C1 segment of cervical spinal cord (tissue), 14 donors: Measurements from ENCODE around the gene GCNT2.
"Not testable (repeated sequence)": the region's sequence is repeated elsewhere in the genome, so short reads cannot be mapped to it uniquely, and the experiment has no call there.

Source experiments
- DNase-seq, 14 donors: peaks; one replicate each; lab custom pipeline; 2025; lab: John Stamatoyannopoulos, UW

Gene GCNT2

DNA sequence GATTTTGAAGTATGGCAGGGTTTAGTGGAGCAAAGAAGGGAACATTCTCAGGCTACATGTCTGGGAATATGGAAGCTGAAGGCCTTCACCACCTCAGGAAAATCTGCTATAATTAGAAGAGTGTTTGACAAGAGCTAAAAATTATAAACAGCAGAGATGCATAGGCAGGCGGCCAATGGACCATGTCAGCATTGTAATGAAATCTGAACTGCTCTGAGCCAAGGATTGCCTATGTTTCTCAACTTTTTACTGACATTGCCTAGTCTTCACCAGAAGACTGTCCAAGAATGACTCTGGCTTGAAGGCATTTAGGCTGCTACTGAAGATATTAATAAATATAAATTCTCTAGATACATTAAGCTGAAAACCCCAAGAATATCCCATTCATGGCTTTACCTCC, 89.1 kb downstream of the GCNT2 start:
- no peak for DNase-seq

DNA sequence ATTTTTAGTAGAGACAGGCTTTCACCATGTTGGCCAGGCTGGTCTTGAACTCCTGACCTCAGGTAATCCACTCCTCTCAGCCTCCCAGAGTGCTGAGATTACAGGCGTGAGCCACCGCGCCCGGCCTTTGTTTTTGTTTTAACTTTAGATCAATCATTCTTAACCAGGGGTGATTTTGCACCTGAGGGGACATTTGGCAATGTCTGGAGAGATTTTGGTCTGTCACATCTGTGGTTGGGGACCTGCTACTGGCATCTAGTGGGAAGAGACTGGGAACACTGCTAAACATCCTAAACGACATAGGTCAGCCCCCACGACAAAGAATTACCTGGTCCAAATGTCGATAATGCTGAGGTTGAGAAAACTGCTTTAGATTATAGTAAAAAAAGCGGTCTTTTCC, 91.0 kb downstream of the GCNT2 start:
- DNase-seq, result no peak

DNA sequence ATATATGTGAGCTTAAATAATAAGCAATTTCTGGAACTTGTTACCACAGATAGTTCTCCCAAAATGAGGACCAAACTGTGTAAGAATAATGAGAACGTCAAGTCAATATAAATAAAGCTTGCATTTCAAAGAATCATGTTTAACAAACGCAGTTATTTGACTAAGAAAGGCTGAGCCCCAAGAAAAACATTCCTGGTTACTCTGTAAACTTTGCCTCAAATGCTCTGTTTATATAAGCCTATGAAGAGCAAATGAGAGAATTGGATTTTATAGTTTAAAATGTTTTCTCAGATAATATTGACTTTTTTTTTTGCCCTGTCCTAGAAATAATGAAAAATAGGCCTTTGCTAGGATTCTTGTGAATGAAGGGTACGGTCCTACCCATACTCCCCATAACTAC, 91.9 kb downstream of the GCNT2 start:
- DNase-seq, result no peak

DNA sequence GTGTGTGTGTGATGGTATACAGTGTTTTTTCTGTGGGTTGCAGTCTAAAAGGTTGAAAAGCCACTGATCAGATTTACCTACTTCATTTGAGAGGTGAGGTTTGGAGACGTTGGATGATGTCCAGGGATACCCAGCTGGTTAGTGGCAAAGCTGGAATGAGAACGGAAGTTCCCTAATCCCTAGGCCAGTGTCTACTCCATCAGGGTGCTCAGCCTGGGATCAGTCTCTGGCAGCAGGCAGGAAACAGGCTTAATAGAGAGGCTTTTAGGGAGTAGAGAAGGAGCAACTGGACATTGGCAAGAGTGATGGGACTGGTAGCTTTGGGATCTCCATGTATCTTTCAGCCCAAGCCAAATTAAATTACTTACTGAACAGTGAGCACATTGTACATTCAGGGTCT, 92.6 kb downstream of the GCNT2 start:
- DNase-seq, result no peak

DNA sequence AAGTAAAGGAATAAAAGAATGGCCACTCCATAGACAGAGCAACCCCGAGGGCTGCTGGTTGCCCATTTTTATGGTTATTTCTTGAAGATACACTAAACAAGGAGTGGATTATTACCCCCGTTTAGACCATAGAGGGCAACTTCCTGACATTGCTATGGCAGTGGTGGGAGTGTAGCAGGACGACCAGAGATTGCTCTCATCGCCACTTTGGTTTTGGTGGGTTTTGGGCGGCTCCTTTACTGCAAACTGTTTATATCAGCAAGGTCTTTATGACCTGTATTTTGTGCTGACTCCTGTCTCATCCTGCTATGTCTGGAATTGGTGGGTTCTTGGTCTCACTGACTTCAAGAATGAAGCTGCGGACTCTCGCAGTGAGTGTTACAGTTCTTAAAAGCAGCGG, 94.5 kb downstream of the GCNT2 start:
- DNase-seq, result no peak

DNA sequence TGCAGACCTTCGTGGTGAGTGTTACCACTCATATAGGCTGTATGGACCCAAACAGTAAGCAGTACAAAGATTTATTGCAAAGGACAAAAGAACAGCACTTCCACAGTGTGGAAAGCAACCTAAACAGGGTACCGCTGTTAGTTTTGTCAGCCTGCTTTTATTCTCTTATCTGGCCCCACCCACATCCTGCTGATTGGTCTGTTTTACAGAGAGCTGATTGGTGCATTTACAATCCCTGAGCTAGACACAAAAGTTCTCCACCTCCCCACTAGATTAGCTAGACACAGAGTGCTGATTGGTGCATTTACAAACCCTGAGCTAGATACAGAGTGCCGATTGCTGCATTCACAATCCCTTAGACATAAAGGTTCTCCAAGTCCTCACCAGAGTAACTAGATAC, 95.1 kb downstream of the GCNT2 start:
- DNase-seq, result not testable (repeated sequence)

DNA sequence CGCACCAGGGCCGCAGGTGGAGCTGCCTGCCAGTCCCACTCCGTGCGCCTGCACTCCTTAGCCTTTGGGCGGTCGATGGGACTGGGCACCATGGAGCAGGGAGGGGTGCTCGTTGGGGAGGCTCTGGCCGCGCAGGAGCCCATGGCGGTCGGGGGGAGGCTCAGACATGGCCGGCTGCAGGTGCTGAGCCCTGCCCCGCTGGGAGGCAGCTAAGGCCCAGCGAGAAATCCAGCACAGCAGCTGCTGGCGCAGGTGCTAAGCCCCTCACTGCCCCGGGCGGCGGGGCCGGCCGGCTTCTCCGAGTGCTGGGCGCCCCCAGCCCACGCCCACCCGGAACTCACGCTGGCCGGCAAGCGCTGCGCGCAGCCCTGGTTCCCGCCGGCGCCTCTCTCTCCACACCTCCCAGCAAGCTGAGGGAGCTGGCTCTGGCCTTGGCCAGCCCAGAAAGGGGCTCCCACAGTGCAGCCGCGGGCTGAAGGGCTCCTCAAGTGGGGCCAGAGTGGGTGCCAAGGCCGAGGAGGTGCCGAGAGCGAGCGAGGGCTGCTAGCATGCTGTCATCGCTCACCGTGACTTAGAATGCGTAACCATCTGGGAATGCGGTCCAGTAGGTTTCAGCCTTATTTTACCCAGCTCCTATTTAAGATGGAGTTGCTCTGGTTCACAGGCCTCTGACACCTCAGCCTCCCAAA, 96.0 kb downstream of the GCNT2 start:
- DNase-seq, result no peak

DNA sequence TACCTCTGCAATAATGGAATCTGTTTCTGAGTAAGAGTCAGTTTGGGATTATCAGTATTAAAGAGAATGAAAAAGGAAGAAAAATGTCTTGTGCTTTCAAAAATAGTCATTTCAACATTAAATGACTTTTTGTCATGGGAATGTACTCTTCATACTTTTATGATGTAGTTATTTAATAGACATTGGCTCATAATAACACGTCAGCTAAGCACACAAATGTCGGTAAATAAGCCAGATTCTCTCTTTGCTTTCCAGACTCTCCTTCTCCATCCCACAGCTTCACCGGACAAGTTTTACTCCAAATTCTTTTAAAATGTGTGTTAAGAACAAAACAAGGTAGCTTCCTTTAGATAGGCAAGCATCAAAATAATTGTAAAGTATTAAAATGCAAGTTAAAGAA, 97.3 kb downstream of the GCNT2 start:
- DNase-seq, result no peak

DNA sequence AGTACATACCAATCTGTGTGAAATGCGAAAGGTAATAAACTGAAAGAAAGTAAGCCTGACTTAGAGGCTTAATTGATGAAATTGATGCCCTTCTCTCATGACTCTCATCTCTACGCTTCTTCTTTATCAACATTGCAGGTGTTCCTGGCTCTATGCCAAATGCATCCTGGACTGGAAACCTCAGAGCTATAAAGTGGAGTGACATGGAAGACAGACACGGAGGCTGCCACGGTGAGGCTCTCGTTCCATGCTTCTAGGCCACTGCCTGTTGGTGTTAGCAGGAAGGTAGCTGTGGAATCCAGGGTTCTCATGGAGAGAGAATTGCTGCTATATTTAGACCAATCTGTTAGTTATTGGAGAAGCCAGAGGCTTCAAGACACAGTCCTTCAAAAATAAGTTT, 100.1 kb downstream of the GCNT2 start:
- DNase-seq, result no peak

DNA sequence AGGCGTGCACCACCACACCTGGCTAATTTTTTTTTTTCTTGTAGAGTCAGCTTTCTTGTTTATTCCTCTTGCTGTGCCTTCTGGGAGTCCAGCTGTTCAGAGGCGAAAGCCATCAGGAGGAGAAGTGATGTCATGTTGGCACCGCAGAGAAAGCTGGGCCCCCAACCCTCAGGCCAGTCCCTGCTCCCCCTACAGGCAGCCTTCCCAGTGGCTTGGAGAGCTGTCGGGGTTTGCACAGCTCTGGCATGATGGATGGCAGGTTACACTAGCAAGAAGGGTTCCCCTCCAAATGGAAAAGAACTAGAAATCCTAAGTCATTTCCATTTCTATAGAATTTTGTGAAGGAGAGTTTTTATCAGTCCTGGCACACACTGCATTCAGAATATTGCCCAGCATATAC, 100.7 kb downstream of the GCNT2 start:
- DNase-seq, result no peak

DNA sequence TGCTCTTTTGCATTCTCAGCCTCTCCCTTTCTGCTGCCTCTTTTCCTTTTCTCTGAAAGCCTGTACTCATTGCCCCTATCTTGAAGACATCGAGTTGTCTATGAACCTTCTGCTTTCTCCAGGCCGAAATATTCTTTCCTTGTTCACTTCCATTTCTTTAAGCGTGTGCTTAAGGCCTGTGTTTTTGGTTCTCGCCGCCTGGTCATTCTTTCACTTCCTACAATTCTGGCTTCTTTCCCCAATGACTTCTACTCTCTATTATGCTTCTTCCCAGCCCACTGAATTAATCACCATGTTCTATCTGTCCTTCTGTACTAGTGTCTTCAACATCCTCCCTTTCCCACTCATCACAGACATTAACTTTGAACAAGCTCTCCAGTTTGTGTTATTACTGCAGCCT, 103.7 kb downstream of the GCNT2 start:
- no peak for DNase-seq

DNA sequence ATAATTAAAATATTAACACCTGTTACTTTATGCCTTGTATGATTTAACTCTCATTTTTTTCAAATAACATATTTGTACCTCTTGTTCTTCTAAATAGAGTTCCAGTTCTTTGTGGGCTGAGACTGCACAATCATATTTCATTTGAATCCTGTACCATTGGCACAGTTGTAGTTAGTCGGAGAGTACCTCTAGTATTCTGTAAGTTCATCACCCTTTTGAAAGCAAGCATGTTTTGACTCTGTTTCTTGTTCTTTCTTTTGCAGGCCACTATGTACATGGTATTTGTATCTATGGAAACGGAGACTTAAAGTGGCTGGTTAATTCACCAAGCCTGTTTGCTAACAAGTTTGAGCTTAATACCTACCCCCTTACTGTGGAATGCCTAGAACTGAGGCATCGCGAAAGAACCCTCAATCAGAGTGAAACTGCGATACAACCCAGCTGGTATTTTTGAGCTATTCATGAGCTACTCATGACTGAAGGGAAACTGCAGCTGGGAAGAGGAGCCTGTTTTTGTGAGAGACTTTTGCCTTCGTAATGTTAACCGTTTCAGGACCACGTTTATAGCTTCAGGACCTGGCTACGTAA, 105.1 kb downstream of the GCNT2 start:
- DNase-seq, result no peak

DNA sequence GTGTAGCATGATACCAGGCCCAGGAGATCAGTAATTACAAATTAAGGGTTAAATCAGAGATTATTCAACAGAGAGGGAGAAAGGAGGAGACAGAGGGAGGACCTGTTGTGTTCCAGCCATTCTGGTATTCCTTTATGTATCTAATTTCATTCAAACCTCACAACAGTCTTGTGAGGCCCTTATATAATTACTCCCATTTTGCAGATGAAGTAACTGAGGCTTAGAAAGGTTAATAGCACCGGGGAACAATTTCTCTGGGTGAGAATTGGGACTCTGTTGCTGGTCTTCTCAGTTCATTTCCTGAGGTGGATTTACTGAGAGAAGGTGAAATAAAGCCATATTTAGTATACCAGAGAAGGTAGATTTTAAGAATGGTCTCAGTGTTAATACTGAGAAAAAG, 106.6 kb downstream of the GCNT2 start:
- no peak for DNase-seq

DNA sequence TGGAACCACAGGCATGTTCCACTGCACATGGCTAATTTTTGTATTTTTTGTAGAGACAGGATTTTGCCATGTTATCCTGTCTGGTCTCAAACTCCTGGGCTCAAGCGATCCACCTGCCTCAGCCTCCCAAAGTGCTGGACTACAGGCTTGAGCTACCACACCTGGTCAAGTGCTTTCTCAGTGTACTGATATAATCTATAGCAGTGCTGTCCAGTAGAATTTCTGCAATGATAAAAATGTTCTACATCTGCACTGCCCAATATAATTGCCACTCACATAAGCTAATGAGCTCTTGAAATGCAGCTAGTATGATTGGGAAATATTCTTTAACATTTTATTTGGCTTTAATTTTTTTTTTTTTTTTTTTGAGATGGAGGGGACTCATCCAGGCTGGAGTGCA, 109.0 kb downstream of the GCNT2 start:
- no peak for DNase-seq

DNA sequence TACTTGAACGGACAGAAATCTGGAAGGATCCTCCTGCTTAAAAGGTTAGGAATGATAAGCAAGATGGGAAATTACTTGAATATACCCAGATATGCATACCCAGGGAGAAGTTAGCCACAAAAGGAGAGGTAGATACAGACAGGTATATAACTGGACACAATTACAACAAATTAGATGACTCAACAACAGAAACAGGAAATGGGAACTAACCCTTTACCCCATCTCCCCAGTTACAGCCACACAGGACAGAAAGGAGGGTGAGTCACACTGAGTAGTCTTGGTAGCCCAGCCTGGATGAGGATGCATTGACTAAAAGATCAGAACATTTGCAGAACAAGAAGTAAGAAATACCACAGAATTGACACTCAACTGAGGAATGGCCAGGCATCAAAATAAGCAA, 112.1 kb downstream of the GCNT2 start:
- no peak for DNase-seq

DNA sequence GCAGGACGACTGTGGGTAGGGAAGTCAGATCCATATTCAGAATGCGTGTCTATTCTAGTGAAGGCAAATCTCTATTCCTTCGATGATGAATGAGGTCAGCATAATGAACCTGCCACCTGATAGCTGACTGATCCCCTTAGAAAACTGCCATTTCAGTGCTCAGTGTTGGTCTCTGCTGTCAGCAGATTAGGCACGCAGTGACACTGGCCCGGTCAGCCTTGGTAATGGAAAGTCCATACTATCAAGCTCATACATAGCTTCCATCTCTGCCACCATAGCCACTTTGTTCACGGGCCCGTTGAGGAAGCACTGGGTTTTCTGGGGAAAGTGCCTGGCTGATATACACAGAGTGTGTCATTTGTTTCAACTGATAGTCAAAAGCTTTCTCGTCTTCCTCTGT, 119.3 kb downstream of the GCNT2 start:
- no peak for DNase-seq

DNA sequence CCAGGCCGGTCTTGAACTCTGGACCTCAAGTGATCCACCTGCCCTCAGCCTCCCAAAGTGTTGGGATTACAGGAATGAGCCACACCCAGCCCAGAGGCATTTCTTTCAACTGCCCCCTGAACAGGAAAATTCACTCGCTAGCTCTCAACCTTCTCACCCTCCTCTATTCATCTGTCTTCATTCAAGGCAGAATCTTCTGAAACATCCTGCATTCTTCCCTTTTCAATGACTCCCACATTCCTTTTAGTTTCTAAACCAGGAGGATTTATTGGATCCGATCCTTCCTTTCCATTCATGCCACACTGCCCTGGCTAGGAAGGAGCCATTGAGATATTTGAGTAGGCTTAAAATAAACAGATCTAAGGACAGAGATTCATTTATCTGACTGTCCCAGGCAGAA, 120.4 kb downstream of the GCNT2 start:
- no peak for DNase-seq

DNA sequence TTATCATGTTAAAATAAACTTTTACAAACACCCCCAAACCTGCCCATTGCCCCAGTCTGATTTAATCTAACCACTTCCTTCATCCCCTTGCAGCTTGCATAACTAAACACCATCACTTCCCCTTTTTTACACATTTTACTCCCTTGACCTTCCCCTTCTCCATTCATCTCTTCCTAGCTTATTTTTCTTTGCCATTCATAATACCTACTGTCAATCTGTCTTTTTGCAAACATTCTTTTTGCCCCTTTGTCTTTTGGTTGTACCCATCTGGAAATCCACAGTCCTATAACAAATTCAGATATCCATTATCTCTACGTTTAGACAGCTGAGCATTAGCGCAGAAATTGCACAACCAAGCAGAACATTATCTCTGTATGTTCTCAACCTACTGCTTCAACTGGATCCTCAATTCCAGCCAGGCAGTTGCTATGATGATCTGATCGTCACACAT, 122.1 kb downstream of the GCNT2 start:
- no peak for DNase-seq

DNA sequence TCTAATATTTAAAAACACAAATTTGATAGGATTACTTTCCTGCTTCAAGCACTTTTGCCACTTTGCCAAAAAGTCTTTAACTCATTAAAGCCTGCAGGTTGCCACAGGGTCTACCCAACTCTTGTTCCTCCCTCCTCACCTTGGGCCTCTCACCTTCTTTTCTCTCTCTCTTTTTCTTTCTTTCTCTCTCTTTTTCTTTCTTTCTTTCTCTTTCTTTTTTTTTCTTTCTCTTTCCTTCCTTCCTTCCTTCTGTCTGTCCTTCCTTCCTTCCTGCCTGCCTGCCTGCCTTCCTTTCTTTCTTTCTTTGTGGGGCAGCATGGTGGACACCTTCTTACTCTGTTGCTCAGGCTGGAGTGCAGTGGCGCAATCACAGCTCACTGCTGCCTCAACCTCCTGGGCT, 123.1 kb downstream of the GCNT2 start:
- DNase-seq, result no peak

DNA sequence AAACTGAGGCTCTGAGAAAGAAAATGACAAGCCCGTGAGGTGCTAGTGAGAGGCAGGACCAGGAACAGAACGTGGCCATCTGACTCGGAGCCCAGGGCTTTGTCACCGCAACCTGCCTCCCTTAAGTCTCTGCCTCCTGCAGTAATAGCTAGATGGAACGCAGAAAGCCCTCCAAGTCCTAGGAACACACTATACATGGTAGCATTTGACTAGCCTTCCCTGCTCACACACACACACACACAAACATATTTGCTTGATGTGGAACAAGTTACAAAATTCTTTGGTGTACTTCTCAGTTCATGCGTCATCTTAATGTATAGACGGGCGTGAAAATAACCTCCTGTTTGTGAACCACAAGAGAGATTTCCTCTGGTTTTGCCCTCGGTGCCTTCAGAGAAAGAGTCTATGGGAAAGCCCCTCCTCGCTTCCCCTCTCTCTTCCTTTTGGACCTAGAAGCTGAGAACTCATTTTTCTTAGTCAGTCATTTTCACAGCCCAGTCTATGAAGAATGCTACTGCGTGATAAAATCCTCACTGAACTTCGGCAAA, 134.4 kb downstream of the GCNT2 start:
- no peak for DNase-seq

DNA sequence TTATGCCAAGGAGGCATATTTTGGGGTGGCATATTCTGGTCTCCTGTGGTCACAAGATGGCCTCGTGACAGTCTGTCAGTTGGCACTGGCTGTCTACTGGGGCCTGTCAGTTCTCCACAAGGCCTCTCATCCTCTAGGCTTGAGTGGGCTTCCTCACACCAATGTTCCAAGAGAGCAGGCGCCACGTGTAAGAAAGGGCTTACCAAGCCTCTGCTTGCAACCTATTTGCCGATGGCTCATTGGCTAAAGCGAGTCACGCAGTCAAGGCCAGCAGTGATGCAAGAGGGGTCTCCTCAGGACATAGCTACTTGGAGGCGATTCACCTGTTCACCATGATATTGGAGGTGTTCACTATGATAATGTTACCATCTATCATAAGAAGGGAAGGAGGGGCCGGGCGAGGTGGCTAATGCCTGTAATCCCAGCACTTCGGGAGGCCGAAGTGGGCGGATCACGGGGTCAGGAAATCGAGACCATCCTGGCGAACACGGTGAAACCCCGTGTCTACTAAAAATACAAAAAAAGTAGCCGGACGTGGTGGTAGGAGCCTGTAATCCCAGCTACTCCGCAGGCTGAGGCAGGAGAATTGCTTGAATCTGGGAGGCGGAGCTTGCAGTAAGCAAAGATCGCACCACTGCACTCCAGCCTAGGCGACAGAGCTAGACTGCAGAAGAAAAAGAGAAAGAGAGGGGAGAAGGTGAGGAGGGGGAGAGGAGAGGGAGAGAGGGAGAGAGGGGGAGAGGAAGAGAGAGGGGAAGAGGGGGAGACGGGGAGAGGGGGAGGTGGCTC, 138.0 kb downstream of the GCNT2 start:
- no peak for DNase-seq

DNA sequence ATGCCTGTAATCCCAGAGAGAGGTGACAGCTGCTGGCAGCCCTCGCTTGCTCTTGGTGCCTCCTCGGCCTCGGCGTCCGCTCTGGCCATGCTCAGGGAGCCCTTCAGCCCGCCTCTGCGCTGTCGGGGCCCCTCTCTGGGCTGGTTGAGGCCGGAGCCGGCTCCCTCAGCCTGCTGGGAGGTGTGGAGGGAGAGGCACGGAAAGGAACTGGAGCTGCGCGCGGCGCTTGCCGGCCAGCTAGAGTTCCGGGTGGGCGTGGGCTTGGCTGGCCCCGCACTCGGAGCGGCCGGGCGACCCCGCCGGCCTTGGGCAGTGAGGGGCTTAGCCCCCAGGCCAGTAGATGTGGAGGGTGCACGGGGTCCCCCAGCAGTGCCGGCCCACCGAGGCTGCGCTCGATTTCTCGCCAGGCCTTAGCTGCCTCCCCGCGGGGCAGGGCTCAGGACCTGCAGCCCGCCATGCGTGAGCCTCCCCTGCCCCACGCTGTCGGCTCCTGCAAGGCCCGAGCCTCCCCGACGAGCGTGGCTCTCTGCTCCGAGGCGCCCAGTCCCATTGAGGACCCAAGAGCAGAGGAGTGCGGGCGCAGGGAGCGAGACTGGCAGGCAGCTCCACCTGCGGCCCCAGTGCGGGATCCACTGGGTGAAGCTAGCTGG, 138.7 kb downstream of the GCNT2 start:
- DNase-seq, result no peak
